ENCODE measurements around the gene C4A.
"Not testable (repeated sequence)": the region's sequence is repeated elsewhere in the genome, so short reads cannot be mapped to it uniquely, and the experiment has no call there.

C4A gene

DNA sequence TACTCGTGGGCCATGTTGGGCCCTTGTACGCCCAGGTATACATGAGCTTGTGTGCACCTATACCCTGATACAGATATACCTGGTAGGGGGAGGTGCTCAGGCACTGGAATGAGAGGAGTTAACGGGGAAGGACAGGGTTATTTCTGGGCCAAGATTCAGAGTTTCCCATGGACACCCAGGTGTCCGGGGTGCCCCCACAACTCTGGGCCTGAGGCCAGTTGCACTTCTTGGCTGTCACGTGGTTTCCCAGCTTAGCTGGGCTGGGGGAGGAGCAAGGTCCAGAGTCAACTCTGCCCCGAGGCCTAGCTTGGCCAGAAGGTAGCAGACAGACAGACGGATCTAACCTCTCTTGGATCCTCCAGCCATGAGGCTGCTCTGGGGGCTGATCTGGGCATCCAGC is at the start of gene C4A:
Gene C4A (plus strand): TSS at position 314 of the 400 bp plus-strand sequence. CDS start 51 bp downstream, at position 365.
- DNase-seq (ENCODE audit: low read depth in 1 of 2, low spot score in 1 of 2) = not testable (repeated sequence)

DNA sequence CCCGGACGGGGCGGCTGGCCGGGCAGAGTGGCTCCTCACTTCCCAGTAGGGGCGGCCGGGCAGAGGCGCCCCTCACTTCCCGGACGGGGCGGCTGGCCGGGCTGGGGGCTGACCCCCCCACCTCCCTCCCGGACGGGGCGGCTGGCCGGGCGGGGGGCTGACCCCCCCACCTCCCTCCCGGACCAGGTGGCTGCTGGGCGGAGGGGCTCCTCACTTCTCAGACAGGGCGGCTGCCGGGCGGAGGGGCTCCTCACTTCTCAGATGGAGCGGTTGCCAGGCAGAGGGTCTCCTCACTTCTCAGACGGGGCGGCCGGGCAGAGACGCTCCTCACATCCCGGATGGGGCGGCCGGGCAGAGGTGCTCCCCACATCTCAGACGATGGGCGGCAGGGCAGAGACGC is 49.7 kb upstream of the C4A start:
- DNase-seq (ENCODE audit: low read depth in 1 of 2, low spot score in 1 of 2) = not testable (repeated sequence)

- DNase-seq (ENCODE audit: low read depth in 1 of 2, low spot score in 1 of 2) = no peak
Observed at GRCh38 chr6:31933537-31933936, 48.3 kb upstream of the C4A start.

GRCh38 chr6:31935021-31935420 is 46.8 kb upstream of the C4A start:
- no peak for DNase-seq (ENCODE audit: low read depth in 1 of 2, low spot score in 1 of 2)

- no peak for DNase-seq (ENCODE audit: low read depth in 1 of 2, low spot score in 1 of 2)
Observed at GRCh38 chr6:31935823-31936222, 46.0 kb upstream of the C4A start.

- DNase-seq (ENCODE audit: low read depth in 1 of 2, low spot score in 1 of 2) = no peak
Observed at GRCh38 chr6:31940256-31940664, 41.6 kb upstream of the C4A start.

GRCh38 chr6:31943742-31944141 is 38.1 kb upstream of the C4A start:
- no peak for DNase-seq (ENCODE audit: low read depth in 1 of 2, low spot score in 1 of 2)

GRCh38 chr6:31945154-31945506 is 36.7 kb upstream of the C4A start:
- no peak for DNase-seq (ENCODE audit: low read depth in 1 of 2, low spot score in 1 of 2)

- no peak for DNase-seq (ENCODE audit: low read depth in 1 of 2, low spot score in 1 of 2)
Observed at GRCh38 chr6:31945507-31946369, 36.1 kb upstream of the C4A start, which contains the start of gene CFB. Gene CFB, plus strand, starts transcription at chr6:31946095. Its CDS starts 127 bp downstream, at chr6:31946222.

DNA sequence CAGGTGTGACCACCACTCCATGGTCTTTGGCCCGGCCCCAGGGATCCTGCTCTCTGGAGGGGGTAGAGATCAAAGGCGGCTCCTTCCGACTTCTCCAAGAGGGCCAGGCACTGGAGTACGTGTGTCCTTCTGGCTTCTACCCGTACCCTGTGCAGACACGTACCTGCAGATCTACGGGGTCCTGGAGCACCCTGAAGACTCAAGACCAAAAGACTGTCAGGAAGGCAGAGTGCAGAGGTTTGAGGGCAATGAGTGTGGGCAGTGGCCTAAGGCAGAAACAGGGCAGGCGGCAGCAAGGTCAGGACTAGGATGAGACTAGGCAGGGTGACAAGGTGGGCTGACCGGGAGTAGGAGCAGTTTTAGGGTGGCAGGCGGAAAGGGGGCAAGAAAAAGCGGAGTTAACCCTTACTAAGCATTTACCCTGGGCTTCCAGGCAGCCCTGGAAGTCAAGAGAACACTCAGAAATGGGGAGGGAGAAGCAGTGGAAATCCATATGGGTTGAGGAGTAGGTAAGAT is 35.4 kb upstream of the C4A start:
- DNase-seq (ENCODE audit: low read depth in 1 of 2, low spot score in 1 of 2) = no peak

- no peak for DNase-seq (ENCODE audit: low read depth in 1 of 2, low spot score in 1 of 2)
Observed at GRCh38 chr6:31947070-31947675, 34.7 kb upstream of the C4A start.

DNA sequence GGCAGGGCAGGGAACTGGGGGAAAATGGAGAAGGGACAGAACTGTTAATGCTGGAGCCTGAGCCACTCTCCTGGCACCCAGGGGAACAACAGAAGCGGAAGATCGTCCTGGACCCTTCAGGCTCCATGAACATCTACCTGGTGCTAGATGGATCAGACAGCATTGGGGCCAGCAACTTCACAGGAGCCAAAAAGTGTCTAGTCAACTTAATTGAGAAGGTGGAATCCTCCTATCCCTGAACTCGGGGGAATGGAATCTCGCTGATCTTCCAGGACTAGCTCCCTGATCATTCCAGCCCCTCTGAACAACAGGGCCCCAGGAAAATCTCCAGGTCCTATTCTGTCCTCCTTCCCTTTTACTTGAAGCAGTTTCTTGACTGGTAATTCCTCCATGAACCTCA is 34.0 kb upstream of the C4A start:
- DNase-seq (ENCODE audit: low read depth in 1 of 2, low spot score in 1 of 2) = no peak

DNA sequence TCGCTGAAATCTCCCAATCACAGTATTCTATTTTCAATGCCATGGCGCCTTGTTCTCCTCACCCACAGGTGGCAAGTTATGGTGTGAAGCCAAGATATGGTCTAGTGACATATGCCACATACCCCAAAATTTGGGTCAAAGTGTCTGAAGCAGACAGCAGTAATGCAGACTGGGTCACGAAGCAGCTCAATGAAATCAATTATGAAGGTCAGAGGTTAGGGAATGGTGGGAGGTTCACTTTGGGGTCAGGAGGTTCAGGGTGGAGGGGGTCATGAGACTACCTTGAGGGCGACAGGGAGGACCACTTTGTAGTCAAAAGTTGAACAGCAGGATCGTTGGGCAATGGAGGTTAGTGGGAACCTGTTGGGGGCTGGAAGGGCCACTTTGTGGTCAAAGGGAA is 33.6 kb upstream of the C4A start:
- DNase-seq (ENCODE audit: low read depth in 1 of 2, low spot score in 1 of 2) = no peak

DNA sequence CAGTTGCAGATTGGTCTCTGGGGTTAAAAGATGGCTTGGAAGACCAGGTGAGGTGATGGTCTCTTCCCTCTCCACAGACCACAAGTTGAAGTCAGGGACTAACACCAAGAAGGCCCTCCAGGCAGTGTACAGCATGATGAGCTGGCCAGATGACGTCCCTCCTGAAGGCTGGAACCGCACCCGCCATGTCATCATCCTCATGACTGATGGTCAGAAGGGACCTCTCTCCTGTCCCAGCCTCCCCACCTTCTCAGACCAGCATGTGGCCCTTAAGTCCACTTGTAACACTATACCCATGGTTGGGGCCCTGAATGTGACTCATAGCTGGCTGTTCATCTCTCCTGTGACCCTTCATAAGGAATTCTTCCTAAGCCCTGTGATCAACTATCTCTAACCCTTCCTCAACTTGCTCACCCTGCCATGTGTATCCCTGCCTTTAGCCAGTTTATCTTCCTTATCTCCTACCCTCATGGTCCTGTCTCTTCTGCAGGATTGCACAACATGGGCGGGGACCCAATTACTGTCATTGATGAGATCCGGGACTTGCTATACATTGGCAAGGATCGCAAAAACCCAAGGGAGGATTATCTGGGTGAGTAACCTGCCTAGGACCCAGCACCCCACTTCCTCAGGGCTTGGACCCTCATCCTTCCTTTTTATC is 33.0 kb upstream of the C4A start:
- no peak for DNase-seq (ENCODE audit: low read depth in 1 of 2, low spot score in 1 of 2)

- no peak for DNase-seq (ENCODE audit: low read depth in 1 of 2, low spot score in 1 of 2)
Observed at GRCh38 chr6:31949926-31950548, 31.8 kb upstream of the C4A start.

- no peak for DNase-seq (ENCODE audit: low read depth in 1 of 2, low spot score in 1 of 2)
Observed at GRCh38 chr6:31952140-31952805, 29.6 kb upstream of the C4A start.

GRCh38 chr6:31952890-31953289 is 29.0 kb upstream of the C4A start:
- no peak for DNase-seq (ENCODE audit: low read depth in 1 of 2, low spot score in 1 of 2)

DNA sequence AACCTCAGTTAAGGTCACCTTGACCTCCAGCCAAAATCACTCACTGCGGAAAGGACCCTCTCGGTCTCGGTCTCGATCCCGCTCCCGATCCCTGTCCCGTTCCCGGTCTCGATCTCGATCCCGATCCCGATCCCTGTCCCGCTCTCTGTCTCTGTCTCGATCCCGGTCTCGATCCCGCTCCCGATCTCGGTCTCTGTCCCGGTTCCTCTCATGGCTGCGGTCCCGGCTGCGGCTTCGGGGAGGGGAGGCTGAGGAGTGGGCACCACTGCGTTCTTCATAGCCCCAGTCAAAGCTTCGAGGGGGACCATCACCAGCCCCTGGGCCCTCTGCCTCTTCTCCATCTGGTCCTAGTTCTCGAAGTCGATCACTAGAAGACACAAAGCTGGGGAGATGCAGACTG is 27.3 kb upstream of the C4A start:
- no peak for DNase-seq (ENCODE audit: low read depth in 1 of 2, low spot score in 1 of 2)

DNA sequence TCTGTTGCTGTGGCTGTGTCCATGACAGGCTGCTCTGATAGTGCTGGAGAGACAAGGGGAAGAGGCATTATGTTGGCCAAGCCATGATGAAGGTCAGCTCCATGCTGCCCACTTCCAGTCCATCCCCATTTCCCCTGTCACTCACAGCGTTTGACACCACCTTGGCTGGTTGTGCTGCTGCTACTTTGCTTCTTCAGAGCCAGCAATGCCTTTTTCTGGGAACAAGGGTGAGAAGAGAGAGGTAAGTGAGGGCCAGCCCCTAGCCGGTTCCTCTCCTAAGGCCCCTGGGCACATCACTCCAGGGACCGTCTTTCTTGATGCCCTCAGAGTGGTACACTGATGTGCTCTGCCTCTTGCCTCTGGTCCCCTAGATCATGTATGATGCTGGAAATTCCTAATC is 25.1 kb upstream of the C4A start:
- no peak for DNase-seq (ENCODE audit: low read depth in 1 of 2, low spot score in 1 of 2)

DNA sequence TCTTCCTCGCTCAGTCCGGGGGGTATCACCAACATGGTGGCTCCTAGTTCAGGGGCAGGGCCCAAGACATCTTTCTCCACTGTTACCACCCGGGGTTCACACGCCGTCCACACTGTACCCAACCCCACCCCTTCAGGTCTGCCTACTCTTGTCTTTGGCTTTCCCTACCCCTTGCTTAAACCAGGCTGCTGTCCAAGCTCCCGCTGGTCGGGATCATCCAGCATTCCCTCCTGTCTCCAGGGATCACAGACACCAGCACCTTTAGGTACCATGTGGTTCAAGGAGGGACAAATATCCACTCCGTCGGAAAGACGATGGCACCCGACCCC is 23.5 kb upstream of the C4A start:
- DNase-seq (ENCODE audit: low read depth in 1 of 2, low spot score in 1 of 2) = no peak

All from activated T-helper 1 cell treated with anti-CD3 and anti-CD28 coated beads, Interleukin-2, amount 50 U/mL, for 16 hours (primary cell).